ENCODE results near the gene PPP1R9A.

PPP1R9A gene

GRCh38 chr7:95089414-95090315 lies 182.3 kb downstream of the PPP1R9A start:
- H3K27me3 ChIP-seq (ENCODE audit: control insufficient read depth in 1 of 2, insufficient read depth in 2 of 2, low read length in 2 of 2), result no peaks in the 10 kb centered on the region
- no peak overlapping the region for H3K27ac ChIP-seq (ENCODE audit: low read depth, low read length)
- no peak overlapping the region for H3K9ac ChIP-seq (ENCODE audit: low read length)
- H3K9me3 ChIP-seq (ENCODE audit: low read length), result no peaks in the 10 kb centered on the region
- H3K4me3 ChIP-seq (ENCODE audit: low read depth in 1 of 2, low read length in 2 of 2), result no peak overlapping the region
- no peaks in the 10 kb centered on the region for H3K36me3 ChIP-seq (ENCODE audit: insufficient read depth, low read length)
- H3K4me1 ChIP-seq (ENCODE audit: insufficient read depth, low read length), result peaks cover 19% of the 10 kb centered on the region

- Histone ChIP-seq H3K9ac (ENCODE audit: low read length) (no peak overlapping the region), H3K4me1 (ENCODE audit: insufficient read depth, low read length) (peaks cover 21% of the 10 kb centered on the region), H3K27ac (ENCODE audit: low read depth, low read length) (no peak overlapping the region), H3K36me3 (ENCODE audit: insufficient read depth, low read length) (no peaks in the 10 kb centered on the region), H3K4me3 (ENCODE audit: low read depth in 1 of 2, low read length in 2 of 2) (no peak overlapping the region), H3K9me3 (ENCODE audit: low read length) (no peaks in the 10 kb centered on the region), H3K27me3 (ENCODE audit: control insufficient read depth in 1 of 2, insufficient read depth in 2 of 2, low read length in 2 of 2) (no peaks in the 10 kb centered on the region)
Measured at GRCh38 chr7:95092324-95092723, 184.9 kb downstream of the PPP1R9A start.

- Histone ChIP-seq H3K4me1 (ENCODE audit: insufficient read depth, low read length) (peaks cover 32% of the 10 kb centered on the region), H3K27ac (ENCODE audit: low read depth, low read length) (no peak overlapping the region), H3K4me3 (ENCODE audit: low read depth in 1 of 2, low read length in 2 of 2) (no peak overlapping the region), H3K27me3 (ENCODE audit: control insufficient read depth in 1 of 2, insufficient read depth in 2 of 2, low read length in 2 of 2) (no peaks in the 10 kb centered on the region), H3K36me3 (ENCODE audit: insufficient read depth, low read length) (no peaks in the 10 kb centered on the region), H3K9me3 (ENCODE audit: low read length) (no peaks in the 10 kb centered on the region), H3K9ac (ENCODE audit: low read length) (no peak overlapping the region)
Measured at GRCh38 chr7:95095259-95095965, 188.0 kb downstream of the PPP1R9A start.

- Histone ChIP-seq H3K27me3 (ENCODE audit: control insufficient read depth in 1 of 2, insufficient read depth in 2 of 2, low read length in 2 of 2) (no peaks in the 10 kb centered on the region), H3K36me3 (ENCODE audit: insufficient read depth, low read length) (no peaks in the 10 kb centered on the region), H3K4me3 (ENCODE audit: low read depth in 1 of 2, low read length in 2 of 2) (no peak overlapping the region), H3K9ac (ENCODE audit: low read length) (no peak overlapping the region), H3K27ac (ENCODE audit: low read depth, low read length) (no peak overlapping the region), H3K4me1 (ENCODE audit: insufficient read depth, low read length) (peaks cover 32% of the 10 kb centered on the region), H3K9me3 (ENCODE audit: low read length) (no peaks in the 10 kb centered on the region)
Measured at GRCh38 chr7:95095966-95096540, 188.7 kb downstream of the PPP1R9A start.

GRCh38 chr7:95097291-95097690 lies 189.9 kb downstream of the PPP1R9A start:
- Histone ChIP-seq H3K4me1 (ENCODE audit: insufficient read depth, low read length) (peaks cover 24% of the 10 kb centered on the region), H3K27ac (ENCODE audit: low read depth, low read length) (no peak overlapping the region), H3K9me3 (ENCODE audit: low read length) (no peaks in the 10 kb centered on the region), H3K9ac (ENCODE audit: low read length) (no peak overlapping the region), H3K4me3 (ENCODE audit: low read depth in 1 of 2, low read length in 2 of 2) (no peak overlapping the region), H3K27me3 (ENCODE audit: control insufficient read depth in 1 of 2, insufficient read depth in 2 of 2, low read length in 2 of 2) (no peaks in the 10 kb centered on the region), H3K36me3 (ENCODE audit: insufficient read depth, low read length) (no peaks in the 10 kb centered on the region)

- H3K36me3 ChIP-seq (ENCODE audit: insufficient read depth, low read length), result no peaks in the 10 kb centered on the region
- H3K9me3 ChIP-seq (ENCODE audit: low read length), result no peaks in the 10 kb centered on the region
- H3K4me1 ChIP-seq (ENCODE audit: insufficient read depth, low read length), result peaks cover 22% of the 10 kb centered on the region
- H3K27me3 ChIP-seq (ENCODE audit: control insufficient read depth in 1 of 2, insufficient read depth in 2 of 2, low read length in 2 of 2), result no peaks in the 10 kb centered on the region
- H3K9ac ChIP-seq (ENCODE audit: low read length), result no peak overlapping the region
- H3K4me3 ChIP-seq (ENCODE audit: low read depth in 1 of 2, low read length in 2 of 2), result no peak overlapping the region
- H3K27ac ChIP-seq (ENCODE audit: low read depth, low read length), result no peak overlapping the region
Measured at GRCh38 chr7:95097851-95098250, 190.5 kb downstream of the PPP1R9A start.

GRCh38 chr7:95099106-95099505 lies 191.7 kb downstream of the PPP1R9A start:
- H3K4me1 ChIP-seq (ENCODE audit: insufficient read depth, low read length), result peaks cover 22% of the 10 kb centered on the region
- no peak overlapping the region for H3K9ac ChIP-seq (ENCODE audit: low read length)
- no peaks in the 10 kb centered on the region for H3K27me3 ChIP-seq (ENCODE audit: control insufficient read depth in 1 of 2, insufficient read depth in 2 of 2, low read length in 2 of 2)
- H3K4me3 ChIP-seq (ENCODE audit: low read depth in 1 of 2, low read length in 2 of 2), result no peak overlapping the region
- no peaks in the 10 kb centered on the region for H3K9me3 ChIP-seq (ENCODE audit: low read length)
- H3K27ac ChIP-seq (ENCODE audit: low read depth, low read length), result no peak overlapping the region
- H3K36me3 ChIP-seq (ENCODE audit: insufficient read depth, low read length), result no peaks in the 10 kb centered on the region

GRCh38 chr7:95101422-95101821 lies 194.0 kb downstream of the PPP1R9A start:
- no peak overlapping the region for H3K9ac ChIP-seq (ENCODE audit: low read length)
- H3K4me1 ChIP-seq (ENCODE audit: insufficient read depth, low read length), result peaks cover 38% of the 10 kb centered on the region
- H3K9me3 ChIP-seq (ENCODE audit: low read length), result no peaks in the 10 kb centered on the region
- H3K27me3 ChIP-seq (ENCODE audit: control insufficient read depth in 1 of 2, insufficient read depth in 2 of 2, low read length in 2 of 2), result no peaks in the 10 kb centered on the region
- no peak overlapping the region for H3K27ac ChIP-seq (ENCODE audit: low read depth, low read length)
- no peak overlapping the region for H3K4me3 ChIP-seq (ENCODE audit: low read depth in 1 of 2, low read length in 2 of 2)
- H3K36me3 ChIP-seq (ENCODE audit: insufficient read depth, low read length), result no peaks in the 10 kb centered on the region

GRCh38 chr7:95102662-95103061 lies 195.3 kb downstream of the PPP1R9A start:
- no peaks in the 10 kb centered on the region for H3K27me3 ChIP-seq (ENCODE audit: control insufficient read depth in 1 of 2, insufficient read depth in 2 of 2, low read length in 2 of 2)
- no peaks in the 10 kb centered on the region for H3K9me3 ChIP-seq (ENCODE audit: low read length)
- peak overlapping the region; percentile 16 for H3K27ac ChIP-seq (ENCODE audit: low read depth, low read length)
- H3K4me1 ChIP-seq (ENCODE audit: insufficient read depth, low read length), result peaks cover 43% of the 10 kb centered on the region
- H3K9ac ChIP-seq (ENCODE audit: low read length), result no peak overlapping the region
- H3K36me3 ChIP-seq (ENCODE audit: insufficient read depth, low read length), result no peaks in the 10 kb centered on the region
- no peak overlapping the region for H3K4me3 ChIP-seq (ENCODE audit: low read depth in 1 of 2, low read length in 2 of 2)

GRCh38 chr7:95104739-95105138 lies 197.3 kb downstream of the PPP1R9A start:
- peak overlapping the region in 1 of 2 donors; percentile 17 for H3K4me3 ChIP-seq (ENCODE audit: low read depth in 1 of 2, low read length in 2 of 2)
- no peaks in the 10 kb centered on the region for H3K36me3 ChIP-seq (ENCODE audit: insufficient read depth, low read length)
- H3K9me3 ChIP-seq (ENCODE audit: low read length), result no peaks in the 10 kb centered on the region
- no peaks in the 10 kb centered on the region for H3K27me3 ChIP-seq (ENCODE audit: control insufficient read depth in 1 of 2, insufficient read depth in 2 of 2, low read length in 2 of 2)
- H3K9ac ChIP-seq (ENCODE audit: low read length), result no peak overlapping the region
- H3K27ac ChIP-seq (ENCODE audit: low read depth, low read length), result no peak overlapping the region
- H3K4me1 ChIP-seq (ENCODE audit: insufficient read depth, low read length), result peaks cover 32% of the 10 kb centered on the region

- peak overlapping the region; percentile 22 for H3K27ac ChIP-seq (ENCODE audit: low read depth, low read length)
- peaks cover 35% of the 10 kb centered on the region for H3K4me1 ChIP-seq (ENCODE audit: insufficient read depth, low read length)
- H3K27me3 ChIP-seq (ENCODE audit: control insufficient read depth in 1 of 2, insufficient read depth in 2 of 2, low read length in 2 of 2), result no peaks in the 10 kb centered on the region
- no peaks in the 10 kb centered on the region for H3K36me3 ChIP-seq (ENCODE audit: insufficient read depth, low read length)
- H3K4me3 ChIP-seq (ENCODE audit: low read depth in 1 of 2, low read length in 2 of 2), result no peak overlapping the region
- H3K9ac ChIP-seq (ENCODE audit: low read length), result no peak overlapping the region
- no peaks in the 10 kb centered on the region for H3K9me3 ChIP-seq (ENCODE audit: low read length)
Measured at GRCh38 chr7:95105627-95106026, 198.2 kb downstream of the PPP1R9A start.
